HG03159 (cell line): ENCODE data around the gene PROSER2.

ENCODE experiments used
- ATAC-seq: cut with Tn5 transposase; IDR thresholded peaks from one replicate; pipeline ENCODE4 v1.9.1; 2021; ENCODE audit warnings: mild to moderate bottlenecking, moderate library complexity; ENCODE audit not compliant: unreplicated experiment

The PROSER2 gene

GRCh38 chr10:11899067-11899876, 76.1 kb downstream of the PROSER2 start:
- no peak for ATAC-seq

- no peak for ATAC-seq
Observed at GRCh38 chr10:11901036-11901301, 77.8 kb downstream of the PROSER2 start.

GRCh38 chr10:11901454-11901832, 78.3 kb downstream of the PROSER2 start:
- ATAC-seq = no peak

GRCh38 chr10:11901833-11902475, 78.8 kb downstream of the PROSER2 start:
- no peak for ATAC-seq

GRCh38 chr10:11902646-11903045, 79.5 kb downstream of the PROSER2 start:
- no peak for ATAC-seq

- ATAC-seq = no peak
Observed at GRCh38 chr10:11906714-11907113, 83.6 kb downstream of the PROSER2 start.

- ATAC-seq = no peak
Observed at GRCh38 chr10:11907914-11908313, 84.8 kb downstream of the PROSER2 start.

- ATAC-seq = no peak
Observed at GRCh38 chr10:11908536-11908935, 85.4 kb downstream of the PROSER2 start.

- ATAC-seq = no peak
Observed at GRCh38 chr10:11908991-11909390, 85.8 kb downstream of the PROSER2 start.

- no peak for ATAC-seq
Observed at GRCh38 chr10:11909618-11910017, 86.5 kb downstream of the PROSER2 start.

GRCh38 chr10:11910102-11910501, 86.9 kb downstream of the PROSER2 start:
- ATAC-seq = no peak

- no peak for ATAC-seq
Observed at GRCh38 chr10:11913079-11913641, 90.0 kb downstream of the PROSER2 start.

GRCh38 chr10:11918384-11918783, 95.2 kb downstream of the PROSER2 start:
- no peak for ATAC-seq

GRCh38 chr10:11919271-11919670, 96.1 kb downstream of the PROSER2 start:
- no peak for ATAC-seq
